HEK293T (cell line): ENCODE data around the gene CAPZA1.

Experiments used
- FOXA1 ChIP-seq: fragments of 450-650 bp; IDR thresholded peaks from 2 replicates; pipeline ENCODE4 v1.6.1; 2016; ENCODE audit warnings: mild to moderate bottlenecking
- HDGF ChIP-seq: fragments of 450-650 bp; IDR thresholded peaks from 2 replicates; pipeline ENCODE4 v1.6.1; 2017; ENCODE audit warnings: antibody characterized with exemption, borderline replicate concordance
- LEF1 ChIP-seq: fragments of 450-650 bp; IDR thresholded peaks from 2 replicates; pipeline ENCODE4 v1.6.1; 2017; ENCODE audit warnings: mild to moderate bottlenecking, borderline replicate concordance
- SP1 ChIP-seq: fragments of 450-650 bp; IDR thresholded peaks from 2 replicates; pipeline ENCODE4 v1.6.1; 2017
- SUZ12 ChIP-seq: fragments of 450-650 bp; IDR thresholded peaks from 2 replicates; pipeline ENCODE4 v1.6.1; 2016; ENCODE audit warnings: mild to moderate bottlenecking

DNA sequence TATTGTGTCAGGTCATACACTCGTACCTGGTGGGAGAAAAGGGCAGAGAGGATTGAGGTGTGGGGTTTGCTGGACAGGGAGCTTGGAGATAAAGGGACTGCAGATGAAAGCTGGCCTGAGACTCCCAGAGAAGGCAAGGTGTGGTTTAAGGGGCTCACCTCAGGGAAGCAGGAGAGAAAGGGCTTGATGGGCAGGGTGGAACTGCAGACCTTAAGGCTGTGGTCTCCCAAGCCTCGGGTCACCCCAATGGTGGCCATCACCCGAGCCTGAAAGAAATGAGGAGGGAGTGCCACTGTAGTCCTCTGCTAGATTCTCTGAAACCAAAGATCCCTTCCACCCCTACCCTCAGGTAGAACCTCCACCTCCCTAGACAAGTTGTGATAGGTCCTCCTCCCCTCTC is 91.0 kb downstream of the CAPZA1 start:
- TF ChIP-seq FOXA1 (no peak), HDGF (no peak), SP1 (no peak), LEF1 (no peak), SUZ12 (no peak)
